HG03139 (cell line): ENCODE data around the gene ITFG2.

ENCODE experiments used
- ATAC-seq: cut with Tn5 transposase; IDR thresholded peaks from one replicate; pipeline ENCODE4 v1.9.1; 2021; ENCODE audit not compliant: unreplicated experiment

The ITFG2 gene

GRCh38 chr12:2826721-2827515, 14.4 kb downstream of the ITFG2 start:
- ATAC-seq: no peak

- no peak for ATAC-seq
Observed at GRCh38 chr12:2829275-2829674, 16.8 kb downstream of the ITFG2 start.

- no peak for ATAC-seq
Observed at GRCh38 chr12:2832550-2833127, 20.2 kb downstream of the ITFG2 start.

- ATAC-seq: no peak
Observed at GRCh38 chr12:2833327-2833726, 20.9 kb downstream of the ITFG2 start.

- ATAC-seq: no peak
Observed at GRCh38 chr12:2833810-2834209, 21.3 kb downstream of the ITFG2 start.

GRCh38 chr12:2834581-2835491, 22.4 kb downstream of the ITFG2 start, which contains the start of gene NRIP2:
Gene NRIP2, minus strand, starts transcription at chr12:2835035. Its CDS starts 52 bp downstream, at chr12:2834983.
- no peak for ATAC-seq

GRCh38 chr12:2835691-2836403, 23.4 kb downstream of the ITFG2 start:
- ATAC-seq: no peak

GRCh38 chr12:2836574-2836973, 24.1 kb downstream of the ITFG2 start:
- no peak for ATAC-seq

- no peak for ATAC-seq
Observed at GRCh38 chr12:2841056-2841650, 28.7 kb downstream of the ITFG2 start.

- no peak for ATAC-seq
Observed at GRCh38 chr12:2842948-2843347, 30.5 kb downstream of the ITFG2 start.

- no peak for ATAC-seq
Observed at GRCh38 chr12:2844786-2845185, 32.3 kb downstream of the ITFG2 start.

GRCh38 chr12:2845280-2845679, 32.8 kb downstream of the ITFG2 start:
- no peak for ATAC-seq

GRCh38 chr12:2851931-2852330, 39.5 kb downstream of the ITFG2 start:
- ATAC-seq: no peak

GRCh38 chr12:2853626-2854025, 41.2 kb downstream of the ITFG2 start:
- ATAC-seq: no peak

GRCh38 chr12:2854669-2855453, 42.4 kb downstream of the ITFG2 start:
- no peak for ATAC-seq

GRCh38 chr12:2855546-2855945, 43.1 kb downstream of the ITFG2 start:
- ATAC-seq: no peak

- no peak for ATAC-seq
Observed at GRCh38 chr12:2856051-2856450, 43.6 kb downstream of the ITFG2 start.

- ATAC-seq: no peak
Observed at GRCh38 chr12:2857021-2857431, 44.6 kb downstream of the ITFG2 start, which contains the start of gene TEX52. Gene TEX52, minus strand, starts transcription at chr12:2857039. Its CDS starts 13 bp downstream, at chr12:2857026.

- no peak for ATAC-seq
Observed at GRCh38 chr12:2857576-2857975, 45.1 kb downstream of the ITFG2 start.

GRCh38 chr12:2858334-2858733, 45.9 kb downstream of the ITFG2 start:
- no peak for ATAC-seq
